WTC11 (cell line): ENCODE results near the gene ITPK1.

Experiments used
- ETV6 ChIP-seq: sonication (generic); formaldehyde crosslinking; IDR thresholded peaks from 2 replicates; pipeline ENCODE4 v1.8.1; 2022; ENCODE audit warnings: mild to moderate bottlenecking, missing genetic modification reagents
- FOXP1 ChIP-seq: sonication (generic); formaldehyde crosslinking; IDR thresholded peaks from 2 replicates; pipeline ENCODE4 v1.8.0; 2022; ENCODE audit warnings: missing genetic modification reagents, mild to moderate bottlenecking, moderate library complexity, borderline replicate concordance
- NFYB ChIP-seq: sonication (generic); formaldehyde crosslinking; conservative IDR thresholded peaks from 2 replicates; pipeline ENCODE4 v1.8.0; 2022; ENCODE audit warnings: low read depth, missing genetic modification reagents
- NR1H2 ChIP-seq: sonication (generic); formaldehyde crosslinking; IDR thresholded peaks from 2 replicates; pipeline ENCODE4 v1.9.0; 2021; ENCODE audit warnings: mild to moderate bottlenecking, moderate library complexity, missing genetic modification reagents
- NR2C2 ChIP-seq: sonication (generic); formaldehyde crosslinking; IDR thresholded peaks from 2 replicates; pipeline ENCODE4 v1.8.0; 2022; ENCODE audit warnings: mild to moderate bottlenecking, missing genetic modification reagents
- RELA ChIP-seq: sonication (generic); formaldehyde crosslinking; IDR thresholded peaks from 2 replicates; pipeline ENCODE4 v1.8.1; 2022; ENCODE audit warnings: missing genetic modification reagents, mild to moderate bottlenecking, borderline replicate concordance
- SMAD3 ChIP-seq: sonication (generic); formaldehyde crosslinking; IDR thresholded peaks from 2 replicates; pipeline ENCODE4 v1.8.0; 2022; ENCODE audit warnings: missing genetic modification reagents, mild to moderate bottlenecking, borderline replicate concordance
- SP1 ChIP-seq: sonication (generic); formaldehyde crosslinking; conservative IDR thresholded peaks from 2 replicates; pipeline ENCODE4 v1.8.1; 2022; ENCODE audit warnings: missing genetic modification reagents
- TP53 ChIP-seq: sonication (generic); formaldehyde crosslinking; IDR thresholded peaks from 2 replicates; pipeline ENCODE4 v1.8.1; 2023; ENCODE audit warnings: mild to moderate bottlenecking, missing genetic modification reagents
- ZNF416 ChIP-seq: fragments of 250-450 bp; sonication (Bioruptor Pico); IDR thresholded peaks from 2 replicates; pipeline ENCODE4 v1.9.0; 2021; ENCODE audit warnings: mild to moderate bottlenecking, inconsistent platforms
- TF ChIP-seq, protein P1 (sequence below): fragments of 200-600 bp; IDR thresholded peaks from 2 replicates; pipeline ENCODE4 v1.8.0; 2022; ENCODE audit warnings: antibody characterized with exemption
- TF ChIP-seq, protein P2 (sequence below): sonication (generic); formaldehyde crosslinking; IDR thresholded peaks from 2 replicates; pipeline ENCODE4 v1.8.1; 2023; ENCODE audit warnings: mild to moderate bottlenecking, missing genetic modification reagents, moderate library complexity

DNA sequence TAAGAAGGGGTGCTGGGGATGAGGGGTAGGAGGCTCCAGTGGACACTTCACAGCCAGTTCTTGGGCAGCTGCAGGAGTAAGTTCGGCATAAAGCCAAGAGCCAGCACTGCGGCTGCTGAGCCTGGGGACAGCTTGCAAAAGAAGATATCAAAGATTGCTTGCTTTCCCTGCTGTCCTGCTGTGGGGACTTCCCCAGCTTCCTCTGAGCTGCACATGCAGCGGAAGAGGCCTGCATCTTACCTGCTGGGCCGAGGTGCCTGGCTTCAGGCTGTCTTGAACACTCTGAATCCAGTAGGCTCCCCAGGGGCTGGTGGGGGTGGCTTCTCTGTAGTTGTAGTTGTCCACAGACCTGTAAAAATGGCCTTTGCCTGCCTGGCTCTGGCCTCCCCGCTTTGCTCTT lies 191.5 kb downstream of the ITPK1 start:
- no peak for TF ChIP-seq NFYB
- no peak for TF ChIP-seq SMAD3
- TF ChIP-seq ETV6 (CRISPR knock-in tag), result no peak
- TF ChIP-seq, protein P1, sequence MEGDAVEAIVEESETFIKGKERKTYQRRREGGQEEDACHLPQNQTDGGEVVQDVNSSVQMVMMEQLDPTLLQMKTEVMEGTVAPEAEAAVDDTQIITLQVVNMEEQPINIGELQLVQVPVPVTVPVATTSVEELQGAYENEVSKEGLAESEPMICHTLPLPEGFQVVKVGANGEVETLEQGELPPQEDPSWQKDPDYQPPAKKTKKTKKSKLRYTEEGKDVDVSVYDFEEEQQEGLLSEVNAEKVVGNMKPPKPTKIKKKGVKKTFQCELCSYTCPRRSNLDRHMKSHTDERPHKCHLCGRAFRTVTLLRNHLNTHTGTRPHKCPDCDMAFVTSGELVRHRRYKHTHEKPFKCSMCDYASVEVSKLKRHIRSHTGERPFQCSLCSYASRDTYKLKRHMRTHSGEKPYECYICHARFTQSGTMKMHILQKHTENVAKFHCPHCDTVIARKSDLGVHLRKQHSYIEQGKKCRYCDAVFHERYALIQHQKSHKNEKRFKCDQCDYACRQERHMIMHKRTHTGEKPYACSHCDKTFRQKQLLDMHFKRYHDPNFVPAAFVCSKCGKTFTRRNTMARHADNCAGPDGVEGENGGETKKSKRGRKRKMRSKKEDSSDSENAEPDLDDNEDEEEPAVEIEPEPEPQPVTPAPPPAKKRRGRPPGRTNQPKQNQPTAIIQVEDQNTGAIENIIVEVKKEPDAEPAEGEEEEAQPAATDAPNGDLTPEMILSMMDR, result no peak
- TF ChIP-seq, protein P2, sequence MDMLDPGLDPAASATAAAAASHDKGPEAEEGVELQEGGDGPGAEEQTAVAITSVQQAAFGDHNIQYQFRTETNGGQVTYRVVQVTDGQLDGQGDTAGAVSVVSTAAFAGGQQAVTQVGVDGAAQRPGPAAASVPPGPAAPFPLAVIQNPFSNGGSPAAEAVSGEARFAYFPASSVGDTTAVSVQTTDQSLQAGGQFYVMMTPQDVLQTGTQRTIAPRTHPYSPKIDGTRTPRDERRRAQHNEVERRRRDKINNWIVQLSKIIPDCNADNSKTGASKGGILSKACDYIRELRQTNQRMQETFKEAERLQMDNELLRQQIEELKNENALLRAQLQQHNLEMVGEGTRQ (CRISPR knock-in tag), result peak; percentile 23; the same call in 1 of the 2 replicates
- TF ChIP-seq NR2C2, result no peak
- no peak for TF ChIP-seq RELA
- TF ChIP-seq SP1 (CRISPR knock-in tag), result no peak
- TF ChIP-seq TP53 (CRISPR knock-in tag), result no peak
- TF ChIP-seq ZNF416 (CRISPR knock-in tag), result no peak
- TF ChIP-seq NR1H2 (CRISPR knock-in tag), result no peak
- no peak for TF ChIP-seq FOXP1 (CRISPR knock-in tag)
